HCT116 (cell line): ENCODE results near the gene POLR2C. TPM values are rescaled to one million over a fixed set of nuclear protein-coding genes. Genes with fewer than 3 reads are reported as not detected.

Experiments
- ATAC-seq: fragments of 200-7000 bp; cut with Tn5 transposase; 2 replicates; pipeline ENCODE4 v1.9.1; 2020; ENCODE audit warnings: mild to moderate bottlenecking, moderate library complexity
- BruUV-seq: library from RNA; stranded (reverse); fragments of 400-500 nt; replicated peaks from 2 replicates; lab custom pipeline; 2021; lab: Mats Ljungman, UMichigan
- CTCF ChIA-PET: fragments of 300-600 bp; sonication (Branson Sonifier 250); formaldehyde crosslinking; loops from one replicate; lab custom pipeline; 2021; ENCODE audit warnings: antibody characterized with exemption; lab: Charles Lee
- POLR2A ChIA-PET: fragments of 300-600, 350-600 bp; sonication (Branson Sonifier 250); formaldehyde crosslinking; loops from one replicate; lab custom pipeline; 2021; ENCODE audit warnings: antibody characterized with exemption; lab: Charles Lee
- RAD21 ChIA-PET, 2 experiments: fragments of 300-600 bp; sonication (Branson Sonifier 250); formaldehyde crosslinking; loops; one replicate each; lab custom pipeline; 2023; ENCODE audit warnings: low total read pairs in 2 of 2; ENCODE audit not compliant: uncharacterized antibody in 2 of 2, unreplicated experiment in 2 of 2, low non-redundant PET in 1 of 2; lab: Charles Lee
- DNase-seq: peaks from one replicate; pipeline ENCODE4 v3.0.0-alpha.2; 2010; ENCODE audit warnings: low read depth, low spot score
- H2AFZ ChIP-seq: fragments of 200-600 bp; shearing (Covaris generic), sonication (generic); 2 replicates; pipeline ENCODE4 v1.6.1; 2017; ENCODE audit warnings: low read depth, mixed run types, mixed read lengths, antibody characterized with exemption, low read length; ENCODE audit not compliant: poor library complexity, severe bottlenecking
- H3K27ac ChIP-seq: 2 replicates; pipeline ENCODE4 v1.5.1; 2012; ENCODE audit warnings: low read depth, low read length
- H3K27me3 ChIP-seq: fragments of 200-600 bp; sonication (generic); 2 replicates; pipeline ENCODE4 v1.6.1; 2016; ENCODE audit warnings: mixed run types, low read length, mixed read lengths; ENCODE audit not compliant: insufficient read depth
- H3K36me3 ChIP-seq, 2 experiments: fragments of 200-500 bp in 1 of 2; fragments of 200-600 bp in 1 of 2; sonication (Bioruptor generic) in 1 of 2; sonication (generic) in 1 of 2; 2 replicates each; pipeline versions ENCODE4 v1.5.1 to v1.6.1; 2014 to 2016; ENCODE audit warnings: low read length in 2 of 2, inconsistent platforms in 1 of 2, mixed read lengths in 1 of 2, mixed run types in 1 of 2; ENCODE audit not compliant: insufficient read depth in 2 of 2, control insufficient read depth in 1 of 2
- H3K4me1 ChIP-seq, 2 experiments: fragments of 200-600 bp in 1 of 2; sonication (generic) in 1 of 2; 2 replicates each; pipeline versions ENCODE4 v1.5.1 to v1.6.1; 2012 to 2017; ENCODE audit warnings: low read length in 2 of 2, inconsistent platforms in 1 of 2, mild to moderate bottlenecking in 1 of 2, mixed read lengths in 1 of 2, mixed run types in 1 of 2, moderate library complexity in 1 of 2; ENCODE audit not compliant: insufficient read depth in 2 of 2, control insufficient read depth in 1 of 2
- H3K4me2 ChIP-seq: fragments of 200-600 bp; sonication (generic); 2 replicates; pipeline ENCODE4 v1.6.1; 2017; ENCODE audit warnings: mixed run types, low read length, mixed read lengths
- H3K4me3 ChIP-seq, 2 experiments: fragments of 200-600 bp in 1 of 2; sonication (generic) in 1 of 2; replicated peaks in 1 of 2; 2 replicates each; pipeline ENCODE4 v1.5.1; 2011 to 2016; ENCODE audit warnings: low read length in 2 of 2, control low read depth in 1 of 2, low read depth in 1 of 2, mild to moderate bottlenecking in 1 of 2, mixed read lengths in 1 of 2, mixed run types in 1 of 2
- H3K79me2 ChIP-seq: fragments of 200-600 bp; sonication (generic); 2 replicates; pipeline ENCODE4 v1.6.1; 2017; ENCODE audit warnings: mild to moderate bottlenecking, mixed run types, low read length, moderate library complexity, mixed read lengths; ENCODE audit not compliant: insufficient read depth
- H3K9ac ChIP-seq: fragments of 200-600 bp; sonication (generic); 2 replicates; pipeline ENCODE4 v1.6.1; 2016; ENCODE audit warnings: low read length, mixed read lengths
- H3K9me2 ChIP-seq: fragments of 200-600 bp; sonication (generic), shearing (Covaris generic); 2 replicates; pipeline ENCODE4 v1.6.1; 2017; ENCODE audit warnings: mixed run types, mild to moderate bottlenecking, moderate library complexity; ENCODE audit not compliant: insufficient read depth
- H3K9me3 ChIP-seq, 2 experiments: fragments of 200-500 bp in 1 of 2; fragments of 200-600 bp in 1 of 2; sonication (Bioruptor generic) in 1 of 2; sonication (generic) in 1 of 2; 2 replicates each; pipeline ENCODE4 v1.6.1; 2014 to 2017; ENCODE audit warnings: low read length in 2 of 2, mixed read lengths in 2 of 2, inconsistent platforms in 1 of 2, low read depth in 1 of 2, mild to moderate bottlenecking in 1 of 2, mixed run types in 1 of 2, moderate library complexity in 1 of 2; ENCODE audit not compliant: control insufficient read depth in 1 of 2, insufficient read depth in 1 of 2
- H4K20me1 ChIP-seq: fragments of 200-600 bp; sonication (generic), shearing (Covaris generic); 2 replicates; pipeline ENCODE4 v1.6.1; 2017; ENCODE audit warnings: mixed run types, mild to moderate bottlenecking, moderate library complexity; ENCODE audit not compliant: insufficient read depth
- EGR1 ChIP-seq: IDR thresholded peaks from 2 replicates; pipeline ENCODE4 v1.6.1; 2012; ENCODE audit warnings: low read depth
- ELF1 ChIP-seq: IDR thresholded peaks from 2 replicates; pipeline ENCODE4 v1.6.1; 2012; ENCODE audit warnings: low read depth, borderline replicate concordance
- FOSL1 ChIP-seq: IDR thresholded peaks from 2 replicates; pipeline ENCODE4 v1.6.1; 2012; ENCODE audit warnings: low read depth
- POLR2AphosphoS5 ChIP-seq: IDR thresholded peaks from 2 replicates; pipeline ENCODE4 v1.6.1; 2011; ENCODE audit warnings: mild to moderate bottlenecking, low read depth, low read length, moderate library complexity
- YY1 ChIP-seq: IDR thresholded peaks from 2 replicates; pipeline ENCODE4 v1.6.1; 2011; ENCODE audit warnings: low read length, low read depth, moderate library complexity, mild to moderate bottlenecking; ENCODE audit not compliant: insufficient replicate concordance; ENCODE audit errors: extremely low read depth
- ZNF274 ChIP-seq: fragments of 200-500 bp; sonication (Bioruptor generic); IDR thresholded peaks from 2 replicates; pipeline ENCODE4 v1.6.1; 2014; ENCODE audit warnings: mild to moderate bottlenecking, low read depth, low read length, inconsistent platforms
- intact Hi-C: fragments of 100-400 bp; cut with micrococcal nuclease; formaldehyde crosslinking; loops from 2 replicates; pipeline ENCODE4 v1.10.0; 2022
- total RNA-seq: library from RNA; stranded (reverse); gene quantifications from one replicate; pipeline ENCODE4 v1.2.1, GENCODE V29; 2021; ENCODE audit not compliant: unreplicated experiment
- TF ChIP-seq, protein P1 (sequence below): IDR thresholded peaks from 2 replicates; pipeline ENCODE4 v1.6.1; 2011; ENCODE audit warnings: mild to moderate bottlenecking, low read length, moderate library complexity; ENCODE audit not compliant: insufficient replicate concordance; ENCODE audit errors: extremely low read depth
- TF ChIP-seq, protein P2 (sequence below): IDR thresholded peaks from 2 replicates; pipeline ENCODE4 v1.6.1; 2012

POLR2C gene
- total RNA-seq, 1 experiment from 2014 or later, result 74.4 TPM

DNA sequence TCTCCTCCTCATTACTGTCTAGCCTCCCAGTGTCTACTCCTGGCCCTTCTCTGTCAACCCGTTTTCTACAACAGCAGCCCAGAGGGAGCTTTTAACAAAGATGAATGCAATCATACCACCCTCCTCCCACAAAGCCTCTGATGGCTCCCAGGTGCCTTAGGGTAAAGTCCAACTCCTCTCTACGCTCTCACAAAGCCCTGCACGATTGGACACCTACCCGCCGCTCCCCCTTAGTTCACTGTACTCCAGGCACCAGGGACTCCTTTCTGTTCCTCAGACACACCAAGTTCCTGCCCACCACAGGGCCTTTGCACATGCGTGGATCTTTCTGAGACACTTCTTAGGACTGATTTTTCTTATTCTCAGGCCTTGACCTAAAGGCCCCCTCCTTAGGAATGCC, 56.4 kb downstream of the POLR2C start:
- CTCF ChIA-PET, result interaction anchor here (1.2 to 2.8 kb wide), 5 partner anchors 9 to 216 kb away, joined by 4 to 22 read pairs (median 8); partner anchors contain the start of gene POLR2C
- H3K27ac ChIP-seq, result no peak overlapping the region

More for the DNA sequence above, 56.4 kb downstream of the POLR2C start:
- Histone ChIP-seq H2AFZ (no peak overlapping the region), H3K4me2 (no peak overlapping the region), H3K36me3 (no peaks in the 10 kb centered on the region), H3K27me3 (no peaks in the 10 kb centered on the region), H3K4me1 (no peaks in the 10 kb centered on the region)
- intact Hi-C loops, result loop anchor here (1.0 kb wide), 3 partner anchors 43 to 219 kb away; no protein-coding TSS in a partner anchor
- no TSS peak for BruUV-seq
- POLR2A ChIA-PET, result no interaction called here
- TF ChIP-seq ELF1 (no peak), POLR2AphosphoS5 (no peak), FOSL1 (no peak), YY1 (no peak), EGR1 (no peak), ZNF274 (no peak)
- TF ChIP-seq, protein P1, sequence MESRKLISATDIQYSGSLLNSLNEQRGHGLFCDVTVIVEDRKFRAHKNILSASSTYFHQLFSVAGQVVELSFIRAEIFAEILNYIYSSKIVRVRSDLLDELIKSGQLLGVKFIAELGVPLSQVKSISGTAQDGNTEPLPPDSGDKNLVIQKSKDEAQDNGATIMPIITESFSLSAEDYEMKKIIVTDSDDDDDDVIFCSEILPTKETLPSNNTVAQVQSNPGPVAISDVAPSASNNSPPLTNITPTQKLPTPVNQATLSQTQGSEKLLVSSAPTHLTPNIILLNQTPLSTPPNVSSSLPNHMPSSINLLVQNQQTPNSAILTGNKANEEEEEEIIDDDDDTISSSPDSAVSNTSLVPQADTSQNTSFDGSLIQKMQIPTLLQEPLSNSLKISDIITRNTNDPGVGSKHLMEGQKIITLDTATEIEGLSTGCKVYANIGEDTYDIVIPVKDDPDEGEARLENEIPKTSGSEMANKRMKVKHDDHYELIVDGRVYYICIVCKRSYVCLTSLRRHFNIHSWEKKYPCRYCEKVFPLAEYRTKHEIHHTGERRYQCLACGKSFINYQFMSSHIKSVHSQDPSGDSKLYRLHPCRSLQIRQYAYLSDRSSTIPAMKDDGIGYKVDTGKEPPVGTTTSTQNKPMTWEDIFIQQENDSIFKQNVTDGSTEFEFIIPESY, result no peak
- TF ChIP-seq, protein P2, sequence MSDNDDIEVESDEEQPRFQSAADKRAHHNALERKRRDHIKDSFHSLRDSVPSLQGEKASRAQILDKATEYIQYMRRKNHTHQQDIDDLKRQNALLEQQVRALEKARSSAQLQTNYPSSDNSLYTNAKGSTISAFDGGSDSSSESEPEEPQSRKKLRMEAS, result no peak
- TF ChIP-seq, all 23 proteins: peak for 0
- Histone ChIP-seq H4K20me1 (no peaks in the 10 kb centered on the region), H3K9me3 (no peaks in the 10 kb centered on the region), H3K79me2 (no peaks in the 10 kb centered on the region), H3K4me3 (no peak overlapping the region), H3K9me2 (no peaks in the 10 kb centered on the region), H3K9ac (no peak overlapping the region)
- RAD21 ChIA-PET, result no interaction called here
- ATAC-seq (no peak), DNase-seq (no peak)
